GM12892 (cell line): ENCODE results near the gene ADK.

ENCODE experiments used
- POLR2A ChIP-seq: IDR thresholded peaks from 2 replicates; pipeline ENCODE4 v1.6.1; 2011; ENCODE audit warnings: low read depth, low read length, control low read depth
- POLR2AphosphoS5 ChIP-seq: IDR thresholded peaks from 2 replicates; pipeline ENCODE4 v1.6.1; 2011; ENCODE audit warnings: low read depth, low read length, control low read depth

- TF ChIP-seq POLR2A (no peak), POLR2AphosphoS5 (no peak)
These were observed 392.3 kb downstream of the ADK start for GRCh38 chr10:74543276-74543675.
